Trophoblast cell (in vitro differentiated cells and primary cell): ENCODE data around the gene KCNQ1.

ENCODE experiments used
- DNase-seq, 2 donors: peaks; one replicate each; pipeline ENCODE4 v3.0.0-alpha.2; 2016
- H2AFZ ChIP-seq: 2 replicates; pipeline ENCODE4 v1.6.1; 2013; ENCODE audit warnings: low read length, moderate library complexity, mild to moderate bottlenecking; ENCODE audit not compliant: insufficient read depth, poor library complexity
- H2AK5ac ChIP-seq: 2 replicates; pipeline ENCODE4 v1.6.1; 2013; ENCODE audit warnings: mild to moderate bottlenecking, low read length
- H2BK120ac ChIP-seq: 2 replicates; pipeline ENCODE4 v1.6.1; 2013; ENCODE audit warnings: low read length, mild to moderate bottlenecking, moderate library complexity; ENCODE audit not compliant: insufficient read depth, poor library complexity
- H2BK12ac ChIP-seq: 2 replicates; pipeline ENCODE4 v1.6.1; 2013; ENCODE audit warnings: mild to moderate bottlenecking, low read length, moderate library complexity
- H2BK5ac ChIP-seq: 2 replicates; pipeline ENCODE4 v1.6.1; 2013; ENCODE audit warnings: low read length, low read depth, moderate library complexity, mild to moderate bottlenecking; ENCODE audit not compliant: poor library complexity
- H3K14ac ChIP-seq: 2 replicates; pipeline ENCODE4 v1.6.1; 2013; ENCODE audit warnings: mild to moderate bottlenecking, low read length
- H3K18ac ChIP-seq: 2 replicates; pipeline ENCODE4 v1.6.1; 2013; ENCODE audit warnings: mild to moderate bottlenecking, low read length
- H3K23ac ChIP-seq: 2 replicates; pipeline ENCODE4 v1.6.1; 2013; ENCODE audit warnings: low read length
- H3K27ac ChIP-seq: 2 replicates; pipeline ENCODE4 v1.5.1; 2013; ENCODE audit warnings: low read depth, mild to moderate bottlenecking, inconsistent platforms, low read length, moderate library complexity
- H3K27me3 ChIP-seq: 2 replicates; pipeline ENCODE4 v1.6.1; 2013; ENCODE audit warnings: inconsistent platforms, mild to moderate bottlenecking, low read length, moderate library complexity; ENCODE audit not compliant: insufficient read depth
- H3K36me3 ChIP-seq, 2 experiments: 1 replicate in 1 of 2; 2 replicates in 1 of 2; pipeline ENCODE4 v1.6.1; 2013; ENCODE audit warnings: low read length in 2 of 2, mild to moderate bottlenecking in 2 of 2, moderate library complexity in 1 of 2; ENCODE audit not compliant: insufficient read depth in 2 of 2, control insufficient read depth in 1 of 2
- H3K4ac ChIP-seq: 2 replicates; pipeline ENCODE4 v1.6.1; 2013; ENCODE audit warnings: low read depth, mild to moderate bottlenecking, low read length, moderate library complexity
- H3K4me1 ChIP-seq, 2 experiments: 1 replicate in 1 of 2; 2 replicates in 1 of 2; pipeline ENCODE4 v1.6.1; 2013; ENCODE audit warnings: low read length in 2 of 2, mild to moderate bottlenecking in 2 of 2, moderate library complexity in 1 of 2; ENCODE audit not compliant: insufficient read depth in 2 of 2, control insufficient read depth in 1 of 2
- H3K4me2 ChIP-seq: 2 replicates; pipeline ENCODE4 v1.6.1; 2013; ENCODE audit warnings: inconsistent platforms, mild to moderate bottlenecking, low read length, moderate library complexity
- H3K4me3 ChIP-seq: 2 replicates; pipeline ENCODE4 v1.5.1; 2013; ENCODE audit warnings: mild to moderate bottlenecking, low read depth, low read length, inconsistent platforms
- H3K79me1 ChIP-seq: one replicate; pipeline ENCODE4 v1.6.1; 2013; ENCODE audit warnings: low read length
- H3K79me2 ChIP-seq: 2 replicates; pipeline ENCODE4 v1.6.1; 2013; ENCODE audit warnings: low read length, mild to moderate bottlenecking; ENCODE audit not compliant: control insufficient read depth, insufficient read depth, poor library complexity
- H3K9ac ChIP-seq: 2 replicates; pipeline ENCODE4 v1.6.1; 2013; ENCODE audit warnings: mild to moderate bottlenecking, low read length
- H3K9me3 ChIP-seq: 2 replicates; pipeline ENCODE4 v1.6.1; 2013; ENCODE audit warnings: low read depth, mild to moderate bottlenecking, control low read depth, inconsistent platforms, low read length; ENCODE audit not compliant: insufficient read depth
- H4K12ac ChIP-seq: 2 replicates; pipeline ENCODE4 v1.6.1; 2013; ENCODE audit warnings: low read depth, mild to moderate bottlenecking, low read length, moderate library complexity
- H4K8ac ChIP-seq: 2 replicates; pipeline ENCODE4 v1.6.1; 2013; ENCODE audit warnings: low read depth, mild to moderate bottlenecking, low read length, moderate library complexity
- H4K91ac ChIP-seq: one replicate; pipeline ENCODE4 v1.6.1; 2013; ENCODE audit warnings: low read depth, mild to moderate bottlenecking, low read length, moderate library complexity
- WGBS: extraction: QIAGEN DNeasy Blood & Tissue Kit; methylation state at CpG from one replicate; pipeline ENCODE4 v1.1.7; 2013; ENCODE audit warnings: missing lambda C conversion rate; ENCODE audit not compliant: insufficient read length, insufficient coverage; ENCODE audit errors: extremely low coverage; 5-methylcytosine and 5-hydroxymethylcytosine counted together

KCNQ1 gene

GRCh38 chr11:2714871-2715270, 270.1 kb downstream of the KCNQ1 start:
- Histone ChIP-seq H3K79me1 (no peaks in the 10 kb centered on the region), H2AFZ (no peak overlapping the region), H3K4me2 (no peak overlapping the region), H3K9me3 (peaks cover 3% of the 10 kb centered on the region), H3K36me3 (no peaks in the 10 kb centered on the region), H3K18ac (no peak overlapping the region), H3K9ac (no peak overlapping the region), H3K27me3 (peaks cover 2% of the 10 kb centered on the region), H2BK120ac (no peak overlapping the region), H2BK12ac (no peak overlapping the region), H4K8ac (no peak overlapping the region), H3K14ac (no peak overlapping the region), H3K23ac (no peak overlapping the region), H2BK5ac (no peak overlapping the region), H2AK5ac (no peak overlapping the region), H3K4ac (no peak overlapping the region), H3K27ac (no peak overlapping the region), H4K91ac (no peak overlapping the region), H4K12ac (no peak overlapping the region), H3K4me1 (no peaks in the 10 kb centered on the region), H3K4me3 (no peak overlapping the region), H3K79me2 (no peaks in the 10 kb centered on the region)
- DNase-seq, result no peak
- no CpG with 5 or more reads among the region's 7 CpGs for WGBS

DNA sequence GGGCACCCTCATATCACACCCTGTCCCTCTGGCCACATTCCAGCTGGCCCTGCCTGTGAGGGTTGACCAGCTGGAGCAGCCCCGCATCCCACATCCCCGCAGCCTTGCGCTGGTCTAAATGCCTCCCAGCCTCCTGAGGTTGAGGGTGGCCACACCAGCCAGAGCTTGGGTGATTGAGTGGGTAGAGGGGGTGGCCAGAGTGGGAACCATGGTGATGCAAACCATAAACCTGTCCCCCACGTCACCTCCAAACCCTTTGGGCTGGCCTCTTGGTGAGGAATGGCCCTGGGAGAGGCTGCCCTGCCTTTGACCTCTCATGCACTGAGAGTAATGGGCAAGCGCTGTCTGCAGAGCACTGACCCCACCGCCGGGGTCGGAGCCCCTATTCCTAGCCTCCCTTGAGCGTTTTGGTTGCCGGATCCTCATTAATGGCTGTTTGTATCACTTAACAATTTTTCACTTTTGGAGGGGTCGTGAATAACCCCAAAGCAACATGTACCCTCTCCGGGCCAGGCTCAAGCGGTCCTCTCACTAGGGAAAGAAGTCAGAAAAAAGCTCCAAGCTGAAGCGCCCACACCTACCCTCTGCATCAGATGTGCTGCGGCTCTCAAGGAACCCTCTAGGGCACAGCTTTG, 271.0 kb downstream of the KCNQ1 start:
- no peak overlapping the region for H4K91ac ChIP-seq
- no peaks in the 10 kb centered on the region for H3K79me1 ChIP-seq
- H3K79me2 ChIP-seq, result no peaks in the 10 kb centered on the region
- peaks cover 3% of the 10 kb centered on the region for H3K9me3 ChIP-seq
- DNase-seq, result no peak
- H3K4ac ChIP-seq, result no peak overlapping the region
- no peaks in the 10 kb centered on the region for H3K4me1 ChIP-seq
- H4K8ac ChIP-seq, result no peak overlapping the region
- no peak overlapping the region for H2AFZ ChIP-seq
- no peak overlapping the region for H3K23ac ChIP-seq
- H4K12ac ChIP-seq, result no peak overlapping the region
- no peak overlapping the region for H2BK12ac ChIP-seq
- H2BK120ac ChIP-seq, result no peak overlapping the region
- H3K27me3 ChIP-seq, result peaks cover 2% of the 10 kb centered on the region
- no peak overlapping the region for H3K14ac ChIP-seq
- no peak overlapping the region for H3K27ac ChIP-seq
- H3K18ac ChIP-seq, result no peak overlapping the region
- no CpG with 5 or more reads among the region's 15 CpGs for WGBS
- H2BK5ac ChIP-seq, result no peak overlapping the region
- H3K36me3 ChIP-seq, result no peaks in the 10 kb centered on the region
- H3K4me2 ChIP-seq, result no peak overlapping the region
- no peak overlapping the region for H2AK5ac ChIP-seq
- no peak overlapping the region for H3K9ac ChIP-seq
- no peak overlapping the region for H3K4me3 ChIP-seq

- no peaks in the 10 kb centered on the region for H3K36me3 ChIP-seq
- H4K12ac ChIP-seq, result no peak overlapping the region
- no peak overlapping the region for H4K91ac ChIP-seq
- no peak overlapping the region for H2BK12ac ChIP-seq
- peaks cover 2% of the 10 kb centered on the region for H3K27me3 ChIP-seq
- H3K4me3 ChIP-seq, result no peak overlapping the region
- H4K8ac ChIP-seq, result no peak overlapping the region
- H3K27ac ChIP-seq, result no peak overlapping the region
- H2AK5ac ChIP-seq, result no peak overlapping the region
- no peak overlapping the region for H3K23ac ChIP-seq
- no peak overlapping the region for H3K4ac ChIP-seq
- no peak overlapping the region for H3K14ac ChIP-seq
- no peak overlapping the region for H3K9ac ChIP-seq
- H3K4me1 ChIP-seq, result no peaks in the 10 kb centered on the region
- H2BK5ac ChIP-seq, result no peak overlapping the region
- H3K18ac ChIP-seq, result no peak overlapping the region
- DNase-seq, result no peak
- H2BK120ac ChIP-seq, result no peak overlapping the region
- H3K4me2 ChIP-seq, result no peak overlapping the region
- no peak overlapping the region for H2AFZ ChIP-seq
- no peaks in the 10 kb centered on the region for H3K79me2 ChIP-seq
- no CpG with 5 or more reads among the region's 14 CpGs for WGBS
- H3K79me1 ChIP-seq, result no peaks in the 10 kb centered on the region
- no peaks in the 10 kb centered on the region for H3K9me3 ChIP-seq
Measured at GRCh38 chr11:2716376-2717095, 271.7 kb downstream of the KCNQ1 start.

GRCh38 chr11:2717561-2718325, 272.9 kb downstream of the KCNQ1 start:
- Histone ChIP-seq H3K14ac (no peak overlapping the region), H2AK5ac (no peak overlapping the region), H2BK120ac (no peak overlapping the region), H3K4me2 (no peak overlapping the region), H2AFZ (no peak overlapping the region), H3K9ac (no peak overlapping the region), H2BK12ac (no peak overlapping the region), H3K4ac (no peak overlapping the region), H3K79me1 (no peaks in the 10 kb centered on the region), H3K27me3 (no peaks in the 10 kb centered on the region), H4K91ac (no peak overlapping the region), H3K4me3 (no peak overlapping the region), H4K12ac (no peak overlapping the region), H3K79me2 (no peaks in the 10 kb centered on the region), H3K9me3 (peaks cover 4% of the 10 kb centered on the region), H3K23ac (no peak overlapping the region), H2BK5ac (no peak overlapping the region), H3K36me3 (no peaks in the 10 kb centered on the region), H3K4me1 (no peaks in the 10 kb centered on the region), H3K27ac (no peak overlapping the region), H4K8ac (no peak overlapping the region), H3K18ac (no peak overlapping the region)
- no CpG with 5 or more reads among the region's 22 CpGs for WGBS
- no peak for DNase-seq
